HCT116 (cell line): ENCODE data around the gene USP24. TPM values are rescaled to one million over a fixed set of nuclear protein-coding genes. Genes with fewer than 3 reads are reported as not detected.
A peak's percentile ranks its signal among the peaks of the same experiment; 100 is the strongest.

ENCODE experiments used
- ATAC-seq: fragments of 200-7000 bp; cut with Tn5 transposase; 2 replicates; pipeline ENCODE4 v1.9.1; 2020; ENCODE audit warnings: mild to moderate bottlenecking, moderate library complexity
- BruUV-seq: library from RNA; stranded (reverse); fragments of 400-500 nt; replicated peaks from 2 replicates; lab custom pipeline; 2021; lab: Mats Ljungman, UMichigan
- CTCF ChIA-PET: fragments of 300-600 bp; sonication (Branson Sonifier 250); formaldehyde crosslinking; loops from one replicate; lab custom pipeline; 2021; ENCODE audit warnings: antibody characterized with exemption; lab: Charles Lee
- POLR2A ChIA-PET: fragments of 300-600, 350-600 bp; sonication (Branson Sonifier 250); formaldehyde crosslinking; loops from one replicate; lab custom pipeline; 2021; ENCODE audit warnings: antibody characterized with exemption; lab: Charles Lee
- RAD21 ChIA-PET, 2 experiments: fragments of 300-600 bp; sonication (Branson Sonifier 250); formaldehyde crosslinking; loops; one replicate each; lab custom pipeline; 2023; ENCODE audit warnings: low total read pairs in 2 of 2; ENCODE audit not compliant: uncharacterized antibody in 2 of 2, unreplicated experiment in 2 of 2, low non-redundant PET in 1 of 2; lab: Charles Lee
- DNase-seq: peaks from one replicate; pipeline ENCODE4 v3.0.0-alpha.2; 2010; ENCODE audit warnings: low read depth, low spot score
- H2AFZ ChIP-seq: fragments of 200-600 bp; shearing (Covaris generic), sonication (generic); 2 replicates; pipeline ENCODE4 v1.6.1; 2017; ENCODE audit warnings: low read depth, mixed run types, mixed read lengths, antibody characterized with exemption, low read length; ENCODE audit not compliant: poor library complexity, severe bottlenecking
- H3K27ac ChIP-seq: 2 replicates; pipeline ENCODE4 v1.5.1; 2012; ENCODE audit warnings: low read depth, low read length
- H3K27me3 ChIP-seq: fragments of 200-600 bp; sonication (generic); 2 replicates; pipeline ENCODE4 v1.6.1; 2016; ENCODE audit warnings: mixed run types, low read length, mixed read lengths; ENCODE audit not compliant: insufficient read depth
- H3K36me3 ChIP-seq, 2 experiments: fragments of 200-500 bp in 1 of 2; fragments of 200-600 bp in 1 of 2; sonication (Bioruptor generic) in 1 of 2; sonication (generic) in 1 of 2; 2 replicates each; pipeline versions ENCODE4 v1.5.1 to v1.6.1; 2014 to 2016; ENCODE audit warnings: low read length in 2 of 2, inconsistent platforms in 1 of 2, mixed read lengths in 1 of 2, mixed run types in 1 of 2; ENCODE audit not compliant: insufficient read depth in 2 of 2, control insufficient read depth in 1 of 2
- H3K4me1 ChIP-seq, 2 experiments: fragments of 200-600 bp in 1 of 2; sonication (generic) in 1 of 2; 2 replicates each; pipeline versions ENCODE4 v1.5.1 to v1.6.1; 2012 to 2017; ENCODE audit warnings: low read length in 2 of 2, inconsistent platforms in 1 of 2, mild to moderate bottlenecking in 1 of 2, mixed read lengths in 1 of 2, mixed run types in 1 of 2, moderate library complexity in 1 of 2; ENCODE audit not compliant: insufficient read depth in 2 of 2, control insufficient read depth in 1 of 2
- H3K4me2 ChIP-seq: fragments of 200-600 bp; sonication (generic); 2 replicates; pipeline ENCODE4 v1.6.1; 2017; ENCODE audit warnings: mixed run types, low read length, mixed read lengths
- H3K4me3 ChIP-seq, 2 experiments: fragments of 200-600 bp in 1 of 2; sonication (generic) in 1 of 2; replicated peaks in 1 of 2; 2 replicates each; pipeline ENCODE4 v1.5.1; 2011 to 2016; ENCODE audit warnings: low read length in 2 of 2, control low read depth in 1 of 2, low read depth in 1 of 2, mild to moderate bottlenecking in 1 of 2, mixed read lengths in 1 of 2, mixed run types in 1 of 2
- H3K79me2 ChIP-seq: fragments of 200-600 bp; sonication (generic); 2 replicates; pipeline ENCODE4 v1.6.1; 2017; ENCODE audit warnings: mild to moderate bottlenecking, mixed run types, low read length, moderate library complexity, mixed read lengths; ENCODE audit not compliant: insufficient read depth
- H3K9ac ChIP-seq: fragments of 200-600 bp; sonication (generic); 2 replicates; pipeline ENCODE4 v1.6.1; 2016; ENCODE audit warnings: low read length, mixed read lengths
- H3K9me2 ChIP-seq: fragments of 200-600 bp; sonication (generic), shearing (Covaris generic); 2 replicates; pipeline ENCODE4 v1.6.1; 2017; ENCODE audit warnings: mixed run types, mild to moderate bottlenecking, moderate library complexity; ENCODE audit not compliant: insufficient read depth
- H3K9me3 ChIP-seq, 2 experiments: fragments of 200-500 bp in 1 of 2; fragments of 200-600 bp in 1 of 2; sonication (Bioruptor generic) in 1 of 2; sonication (generic) in 1 of 2; 2 replicates each; pipeline ENCODE4 v1.6.1; 2014 to 2017; ENCODE audit warnings: low read length in 2 of 2, mixed read lengths in 2 of 2, inconsistent platforms in 1 of 2, low read depth in 1 of 2, mild to moderate bottlenecking in 1 of 2, mixed run types in 1 of 2, moderate library complexity in 1 of 2; ENCODE audit not compliant: control insufficient read depth in 1 of 2, insufficient read depth in 1 of 2
- H4K20me1 ChIP-seq: fragments of 200-600 bp; sonication (generic), shearing (Covaris generic); 2 replicates; pipeline ENCODE4 v1.6.1; 2017; ENCODE audit warnings: mixed run types, mild to moderate bottlenecking, moderate library complexity; ENCODE audit not compliant: insufficient read depth
- CBX3 ChIP-seq: IDR thresholded peaks from 2 replicates; pipeline ENCODE4 v1.6.1; 2012; ENCODE audit warnings: low read depth
- CEBPB ChIP-seq: IDR thresholded peaks from 2 replicates; pipeline ENCODE4 v1.6.1; 2012; ENCODE audit warnings: low read depth
- CTCF ChIP-seq, 3 experiments: fragments of 200-600 bp in 1 of 3; sonication (generic) in 1 of 3; IDR thresholded peaks in 2 of 3; conservative IDR thresholded peaks in 1 of 3; 2 replicates each; pipeline ENCODE4 v1.5.1; 2012 to 2017; ENCODE audit warnings: low read depth in 2 of 3, low read length in 2 of 3, antibody characterized with exemption in 1 of 3, borderline replicate concordance in 1 of 3, control low read depth in 1 of 3, mild to moderate bottlenecking in 1 of 3, mixed read lengths in 1 of 3, mixed run types in 1 of 3, moderate library complexity in 1 of 3; ENCODE audit not compliant: insufficient read depth in 1 of 3
- EGR1 ChIP-seq: IDR thresholded peaks from 2 replicates; pipeline ENCODE4 v1.6.1; 2012; ENCODE audit warnings: low read depth
- ELF1 ChIP-seq: IDR thresholded peaks from 2 replicates; pipeline ENCODE4 v1.6.1; 2012; ENCODE audit warnings: low read depth, borderline replicate concordance
- EZH2 ChIP-seq: fragments of 200-600 bp; sonication (generic); IDR thresholded peaks from 2 replicates; pipeline ENCODE4 v1.6.1; 2017; ENCODE audit warnings: antibody characterized with exemption, mixed run types
- FOSL1 ChIP-seq: IDR thresholded peaks from 2 replicates; pipeline ENCODE4 v1.6.1; 2012; ENCODE audit warnings: low read depth
- JUND ChIP-seq: IDR thresholded peaks from 2 replicates; pipeline ENCODE4 v1.6.1; 2012
- MAX ChIP-seq: IDR thresholded peaks from 2 replicates; pipeline ENCODE4 v1.6.1; 2012
- POLR2A ChIP-seq: IDR thresholded peaks from 2 replicates; pipeline ENCODE4 v1.7.0; 2011; ENCODE audit warnings: borderline replicate concordance; ENCODE audit not compliant: insufficient read depth, insufficient read length; ENCODE audit errors: extremely low read depth
- POLR2AphosphoS5 ChIP-seq: IDR thresholded peaks from 2 replicates; pipeline ENCODE4 v1.6.1; 2011; ENCODE audit warnings: mild to moderate bottlenecking, low read depth, low read length, moderate library complexity
- RAD21 ChIP-seq: IDR thresholded peaks from 2 replicates; pipeline ENCODE4 v1.6.1; 2012; ENCODE audit warnings: low read depth, mild to moderate bottlenecking
- REST ChIP-seq: IDR thresholded peaks from 2 replicates; pipeline ENCODE4 v1.6.1; 2012; ENCODE audit warnings: low read depth
- SIN3A ChIP-seq: IDR thresholded peaks from 2 replicates; pipeline ENCODE4 v1.6.1; 2012; ENCODE audit warnings: low read depth
- SP1 ChIP-seq: IDR thresholded peaks from 2 replicates; pipeline ENCODE4 v1.6.1; 2012; ENCODE audit warnings: low read depth
- SRF ChIP-seq: IDR thresholded peaks from 2 replicates; pipeline ENCODE4 v1.6.1; 2012; ENCODE audit warnings: low read depth
- TCF7L2 ChIP-seq: IDR thresholded peaks from 2 replicates; pipeline ENCODE4 v1.7.0; 2011; ENCODE audit warnings: borderline replicate concordance, inconsistent platforms; ENCODE audit not compliant: insufficient read depth, insufficient read length; ENCODE audit errors: extremely low read depth
- ZFX ChIP-seq: fragments of 450-650 bp; IDR thresholded peaks from 2 replicates; pipeline ENCODE4 v1.6.1; 2017
- intact Hi-C: fragments of 100-400 bp; cut with micrococcal nuclease; formaldehyde crosslinking; loops from 2 replicates; pipeline ENCODE4 v1.10.0; 2022
- total RNA-seq: library from RNA; stranded (reverse); gene quantifications from one replicate; pipeline ENCODE4 v1.2.1, GENCODE V29; 2021; ENCODE audit not compliant: unreplicated experiment
- TF ChIP-seq, protein P1 (sequence below): IDR thresholded peaks from 2 replicates; pipeline ENCODE4 v1.6.1; 2012
- TF ChIP-seq, protein P2 (sequence below): IDR thresholded peaks from 2 replicates; pipeline ENCODE4 v1.6.1; 2011; ENCODE audit warnings: mild to moderate bottlenecking, low read length, moderate library complexity; ENCODE audit not compliant: insufficient replicate concordance; ENCODE audit errors: extremely low read depth

The USP24 gene
- total RNA-seq, 1 experiment from 2014 or later: 34.2 TPM

GRCh38 chr1:55021942-55022546, 193.1 kb downstream of the USP24 start:
- CTCF ChIA-PET: interaction anchor here (0.6 to 2.5 kb wide), 35 partner anchors 9 to 350 kb away, joined by 3 to 145 read pairs (median 5); partner anchors contain the start of genes BSND, DHCR24 and PCSK9
- no peak for TF ChIP-seq EGR1
- TF ChIP-seq EZH2: no peak
- TF ChIP-seq, protein P1, sequence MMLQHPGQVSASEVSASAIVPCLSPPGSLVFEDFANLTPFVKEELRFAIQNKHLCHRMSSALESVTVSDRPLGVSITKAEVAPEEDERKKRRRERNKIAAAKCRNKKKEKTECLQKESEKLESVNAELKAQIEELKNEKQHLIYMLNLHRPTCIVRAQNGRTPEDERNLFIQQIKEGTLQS: no peak
- no peak for TF ChIP-seq JUND
- no peak for TF ChIP-seq SRF
- TF ChIP-seq MAX: peak; percentile 75
- TF ChIP-seq CEBPB: no peak
- TF ChIP-seq ELF1: no peak
- TF ChIP-seq ZFX: peak; percentile 57; the same call in 1 of the 2 replicates
- TF ChIP-seq, protein P2, sequence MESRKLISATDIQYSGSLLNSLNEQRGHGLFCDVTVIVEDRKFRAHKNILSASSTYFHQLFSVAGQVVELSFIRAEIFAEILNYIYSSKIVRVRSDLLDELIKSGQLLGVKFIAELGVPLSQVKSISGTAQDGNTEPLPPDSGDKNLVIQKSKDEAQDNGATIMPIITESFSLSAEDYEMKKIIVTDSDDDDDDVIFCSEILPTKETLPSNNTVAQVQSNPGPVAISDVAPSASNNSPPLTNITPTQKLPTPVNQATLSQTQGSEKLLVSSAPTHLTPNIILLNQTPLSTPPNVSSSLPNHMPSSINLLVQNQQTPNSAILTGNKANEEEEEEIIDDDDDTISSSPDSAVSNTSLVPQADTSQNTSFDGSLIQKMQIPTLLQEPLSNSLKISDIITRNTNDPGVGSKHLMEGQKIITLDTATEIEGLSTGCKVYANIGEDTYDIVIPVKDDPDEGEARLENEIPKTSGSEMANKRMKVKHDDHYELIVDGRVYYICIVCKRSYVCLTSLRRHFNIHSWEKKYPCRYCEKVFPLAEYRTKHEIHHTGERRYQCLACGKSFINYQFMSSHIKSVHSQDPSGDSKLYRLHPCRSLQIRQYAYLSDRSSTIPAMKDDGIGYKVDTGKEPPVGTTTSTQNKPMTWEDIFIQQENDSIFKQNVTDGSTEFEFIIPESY: no peak
- TF ChIP-seq POLR2A: no peak
- TF ChIP-seq SIN3A: no peak
- TF ChIP-seq CBX3: peak; percentile 75
- TF ChIP-seq POLR2AphosphoS5: peak; percentile 46
- no peak; the same call in 1 of the 2 replicates for TF ChIP-seq SP1
- TF ChIP-seq TCF7L2: no peak
- TF ChIP-seq RAD21: peak; percentile 97
- no peak for TF ChIP-seq FOSL1
- peak in 2 of 3 experiments; percentile 95 to 98 for TF ChIP-seq CTCF (IDR thresholded peaks at IDR 0.05 in 2 of 3, conservative IDR thresholded peaks at IDR 0.05 in 1 of 3; ENCODE audit: borderline replicate concordance in 1 of 3, insufficient read depth in 1 of 3, low read depth in 2 of 3, low read length in 2 of 3)
- TF ChIP-seq REST: no peak

More at GRCh38 chr1:55021942-55022546, 193.1 kb downstream of the USP24 start:
- Histone ChIP-seq H3K79me2 (no peaks in the 10 kb centered on the region), H3K36me3 (no peaks in the 10 kb centered on the region), H3K4me3 (no peak overlapping the region), H3K9me3 (no peaks in the 10 kb centered on the region), H3K9ac (no peak overlapping the region), H3K27ac (no peak overlapping the region), H3K4me1 (peaks cover 0 to 13% of the 10 kb centered on the region in 2 experiments; a peak in 3 of 4 replicates), H3K27me3 (no peaks in the 10 kb centered on the region; the same call in 1 of the 2 replicates), H3K4me2 (peak overlapping the region; percentile 29; the same call in 1 of the 2 replicates), H2AFZ (no peak overlapping the region), H3K9me2 (no peaks in the 10 kb centered on the region), H4K20me1 (no peaks in the 10 kb centered on the region)
- DNase-seq (peak; percentile 93), ATAC-seq (peak; percentile 100)
- BruUV-seq: no TSS peak
- POLR2A ChIA-PET: interaction anchor here (0.9 to 2.5 kb wide), 3 partner anchors 13 to 77 kb away, joined by 4 to 17 read pairs (median 4); no protein-coding TSS in a partner anchor
- RAD21 ChIA-PET: interaction anchor here (0.6 to 1.7 kb wide), 6 partner anchors 20 to 77 kb away, joined by 3 to 30 read pairs (median 13); no protein-coding TSS in a partner anchor
- intact Hi-C loops: loop anchor here (1.0 to 10.0 kb wide), 3 partner anchors 72 to 217 kb away; partner anchors contain the start of gene TTC22
